ENCODE measurements around the gene FOXA2. TPM values are rescaled to one million over a fixed set of nuclear protein-coding genes. Genes with fewer than 3 reads are reported as not detected.
A peak's percentile ranks its signal among the peaks of the same experiment; 100 is the strongest.

The FOXA2 gene
- total RNA-seq, 1 donor from 2014 or later, result 141 TPM

GRCh38 chr20:22536141-22536828, 48.1 kb downstream of the FOXA2 start:
- TF ChIP-seq CTCF (IDR thresholded peaks at IDR 0.05; ENCODE audit: unreplicated experiment), result no peak
- Mint-ChIP-seq H3K36me3 (ENCODE audit: insufficient read depth) (no peaks in the 10 kb centered on the region), H3K4me3 (ENCODE audit: low read depth) (no peak overlapping the region), H3K9me3 (ENCODE audit: low read depth) (peaks cover 6% of the 10 kb centered on the region), H3K4me1 (ENCODE audit: low read depth) (peaks cover 17% of the 10 kb centered on the region), H3K27me3 (no peaks in the 10 kb centered on the region), H3K27ac (peak overlapping the region; percentile 4)
- DNase-seq (ENCODE audit: low spot score, unreplicated experiment), result no peak

- no peaks in the 10 kb centered on the region for H3K27me3 Mint-ChIP-seq
- H3K4me1 Mint-ChIP-seq (ENCODE audit: low read depth), result peaks cover 18% of the 10 kb centered on the region
- DNase-seq (ENCODE audit: low spot score, unreplicated experiment), result no peak
- no peak for TF ChIP-seq CTCF (IDR thresholded peaks at IDR 0.05; ENCODE audit: unreplicated experiment)
- no peak overlapping the region for H3K4me3 Mint-ChIP-seq (ENCODE audit: low read depth)
- peaks cover 6% of the 10 kb centered on the region for H3K9me3 Mint-ChIP-seq (ENCODE audit: low read depth)
- no peaks in the 10 kb centered on the region for H3K36me3 Mint-ChIP-seq (ENCODE audit: insufficient read depth)
- H3K27ac Mint-ChIP-seq, result no peak overlapping the region
Observed at GRCh38 chr20:22535483-22535882, 48.9 kb downstream of the FOXA2 start.

GRCh38 chr20:22533823-22534751, 50.3 kb downstream of the FOXA2 start:
- H3K36me3 Mint-ChIP-seq (ENCODE audit: insufficient read depth), result no peaks in the 10 kb centered on the region
- no peak overlapping the region for H3K4me3 Mint-ChIP-seq (ENCODE audit: low read depth)
- peaks cover 3% of the 10 kb centered on the region for H3K9me3 Mint-ChIP-seq (ENCODE audit: low read depth)
- peaks cover 27% of the 10 kb centered on the region for H3K4me1 Mint-ChIP-seq (ENCODE audit: low read depth)
- TF ChIP-seq CTCF (IDR thresholded peaks at IDR 0.05; ENCODE audit: unreplicated experiment), result no peak
- no peak for DNase-seq (ENCODE audit: low spot score, unreplicated experiment)
- H3K27me3 Mint-ChIP-seq, result no peaks in the 10 kb centered on the region
- H3K27ac Mint-ChIP-seq, result no peak overlapping the region

- Mint-ChIP-seq H3K4me1 (ENCODE audit: low read depth) (peaks cover 26% of the 10 kb centered on the region), H3K27ac (no peak overlapping the region), H3K36me3 (ENCODE audit: insufficient read depth) (no peaks in the 10 kb centered on the region), H3K27me3 (no peaks in the 10 kb centered on the region), H3K4me3 (ENCODE audit: low read depth) (no peak overlapping the region), H3K9me3 (ENCODE audit: low read depth) (no peaks in the 10 kb centered on the region)
- TF ChIP-seq CTCF (IDR thresholded peaks at IDR 0.05; ENCODE audit: unreplicated experiment), result no peak
- DNase-seq (ENCODE audit: low spot score, unreplicated experiment), result no peak
Observed at GRCh38 chr20:22532598-22532997, 51.8 kb downstream of the FOXA2 start.

- Mint-ChIP-seq H3K27me3 (no peaks in the 10 kb centered on the region), H3K36me3 (ENCODE audit: insufficient read depth) (no peaks in the 10 kb centered on the region), H3K27ac (no peak overlapping the region), H3K9me3 (ENCODE audit: low read depth) (no peaks in the 10 kb centered on the region), H3K4me3 (ENCODE audit: low read depth) (no peak overlapping the region), H3K4me1 (ENCODE audit: low read depth) (peaks cover 19% of the 10 kb centered on the region)
- no peak for TF ChIP-seq CTCF (IDR thresholded peaks at IDR 0.05; ENCODE audit: unreplicated experiment)
- no peak for DNase-seq (ENCODE audit: low spot score, unreplicated experiment)
Observed at GRCh38 chr20:22531756-22532155, 52.6 kb downstream of the FOXA2 start.

All from progenitor cell of endocrine pancreas (in vitro differentiated cells).